Activated CD4-positive, CD25-positive, alpha-beta regulatory T cell treated with anti-CD3 and anti-CD28 coated beads, Interleukin-2, amount 50 U/mL, for 24 hours (primary cell): ENCODE results near the gene TATDN3.
A peak's percentile ranks its signal among the peaks of the same experiment; 100 is the strongest.
"Not testable (repeated sequence)": the region's sequence is repeated elsewhere in the genome, so short reads cannot be mapped to it uniquely, and the experiment has no call there.

ENCODE experiments used
- ATAC-seq, 2 donors: fragments of 150-1000 bp; cut with Tn5 transposase; one replicate each; pipeline ENCODE4 v1.10.0; 2021; ENCODE audit warnings: mild to moderate bottlenecking in 1 of 2, moderate library complexity in 1 of 2

TATDN3 gene

GRCh38 chr1:212777151-212777550 is 14.5 kb upstream of the TATDN3 start:
- no peak for ATAC-seq

- ATAC-seq = not testable (repeated sequence)
These were observed 12.6 kb upstream of the TATDN3 start for GRCh38 chr1:212779086-212779485.

GRCh38 chr1:212780759-212781158 is 10.9 kb upstream of the TATDN3 start:
- no peak for ATAC-seq

DNA sequence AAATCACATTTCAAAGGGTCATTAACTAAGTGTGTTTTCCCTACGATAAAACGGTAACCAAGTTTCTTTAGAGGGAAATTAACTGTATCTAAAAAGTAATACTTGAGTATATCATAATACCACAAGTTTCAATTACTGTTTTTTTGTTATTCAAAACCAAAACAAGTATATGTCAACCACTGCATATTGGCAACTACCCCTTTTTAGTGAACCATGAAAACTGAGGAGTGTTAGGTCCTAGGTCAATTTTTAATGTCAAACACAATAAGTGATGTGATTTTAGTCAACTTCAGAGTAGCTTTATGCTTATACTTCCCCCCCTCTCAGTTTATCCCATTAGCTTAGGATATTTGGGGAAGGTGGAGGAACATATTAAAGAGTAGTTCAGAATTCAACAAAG is 10.5 kb upstream of the TATDN3 start:
- no peak for ATAC-seq

- ATAC-seq = no peak
These were observed 9.1 kb upstream of the TATDN3 start for GRCh38 chr1:212782422-212783154.

DNA sequence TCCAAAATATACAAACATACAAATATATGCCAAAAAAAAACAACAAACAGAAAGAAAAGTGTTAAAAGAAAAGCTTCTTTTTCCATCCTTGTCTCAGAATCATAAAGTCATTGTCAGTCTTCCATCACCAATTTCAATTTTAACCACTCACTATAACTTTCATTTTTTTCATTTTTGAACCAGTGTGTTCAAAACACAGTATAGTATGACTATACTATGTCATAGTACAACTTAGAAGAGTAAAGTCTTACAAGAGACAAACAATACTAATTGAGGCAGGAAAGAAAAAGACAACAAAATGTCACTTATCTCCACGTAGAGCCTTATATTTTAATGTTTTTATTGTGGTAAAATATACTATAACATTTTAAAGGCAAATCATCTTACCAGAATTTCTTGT is 7.7 kb upstream of the TATDN3 start:
- ATAC-seq = no peak

DNA sequence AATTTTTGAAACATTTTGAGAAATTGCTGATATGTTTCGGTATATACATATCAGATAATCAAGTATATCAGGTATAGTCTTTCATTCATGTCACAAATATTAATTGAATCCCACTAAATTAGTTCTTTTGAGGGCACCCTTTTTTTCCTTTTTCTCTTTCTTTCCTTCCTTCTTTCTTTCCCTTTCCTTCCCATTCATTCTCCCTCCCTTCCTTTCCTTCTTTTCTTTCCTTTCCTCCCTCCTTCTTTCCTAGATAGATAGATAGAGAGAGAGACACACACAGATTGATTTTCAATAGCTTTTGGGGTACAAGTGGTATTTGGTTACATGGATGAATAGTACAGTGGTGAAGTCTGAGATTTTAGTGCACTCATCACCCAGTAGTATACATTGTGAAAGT is 5.8 kb upstream of the TATDN3 start:
- no peak for ATAC-seq

- peak; percentile 69 to 72 for ATAC-seq
These were observed 426 bp upstream of the TATDN3 start for GRCh38 chr1:212791261-212791675.

- no peak for ATAC-seq
These were observed 758 bp downstream of the TATDN3 start for GRCh38 chr1:212792396-212792908.

DNA sequence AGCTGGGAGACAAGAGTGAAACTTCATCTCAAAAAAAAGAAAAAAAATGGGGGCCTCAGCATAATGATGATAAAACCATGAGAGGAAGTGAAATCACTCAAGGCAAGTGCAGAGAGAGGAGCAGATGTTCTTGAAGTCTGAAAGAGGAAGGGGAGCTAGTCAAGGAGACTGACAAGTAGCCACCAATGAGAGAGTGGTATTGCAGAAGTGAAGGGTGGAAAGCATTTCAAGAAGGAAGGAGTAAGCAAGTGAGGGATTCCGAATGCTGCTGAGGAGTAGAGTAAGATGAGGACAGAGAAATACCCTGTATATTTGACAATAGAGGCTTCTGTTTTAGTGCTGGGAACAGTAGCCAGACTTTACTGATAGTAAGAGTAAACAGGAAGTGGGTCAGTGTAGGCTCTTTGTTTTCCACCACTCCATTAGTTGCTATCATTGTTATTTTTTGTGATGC is 2.9 kb downstream of the TATDN3 start:
- ATAC-seq = no peak

DNA sequence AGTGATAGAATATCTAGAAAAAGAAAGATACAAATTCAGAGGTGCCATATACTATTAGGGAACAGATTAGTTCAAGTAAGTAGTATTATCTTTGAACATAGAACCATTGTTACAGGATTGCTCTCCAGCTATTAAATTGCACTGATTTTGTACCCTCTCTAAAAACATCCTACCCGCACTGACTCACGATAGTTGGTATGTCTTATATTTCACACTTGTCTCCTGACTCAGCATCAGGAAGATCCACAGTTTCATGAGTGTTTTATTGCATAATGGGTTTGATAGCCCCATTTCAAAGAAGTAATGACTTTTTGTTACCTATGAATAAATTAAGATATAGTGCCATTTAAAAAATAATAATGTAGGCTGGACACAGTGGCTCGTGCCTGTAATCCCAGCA is 6.0 kb downstream of the TATDN3 start:
- no peak for ATAC-seq

DNA sequence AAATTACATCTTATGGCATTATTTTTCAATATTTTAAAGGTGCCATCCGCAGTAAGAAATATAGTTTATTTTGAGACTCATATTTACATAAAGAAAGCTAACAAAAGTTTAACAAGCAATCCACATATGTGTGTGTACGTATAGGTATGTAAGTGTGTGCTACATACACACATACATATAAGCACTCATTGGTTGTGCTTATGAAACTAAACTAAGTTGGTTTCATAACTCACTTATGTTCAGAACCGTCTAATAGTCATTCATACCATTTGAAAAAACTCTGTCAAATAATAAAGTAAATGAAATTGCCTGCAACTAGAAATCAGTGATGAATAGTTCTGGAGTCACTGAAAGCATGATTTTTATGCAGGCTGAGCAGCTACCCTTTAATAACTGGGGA is 14.1 kb downstream of the TATDN3 start:
- ATAC-seq = no peak

DNA sequence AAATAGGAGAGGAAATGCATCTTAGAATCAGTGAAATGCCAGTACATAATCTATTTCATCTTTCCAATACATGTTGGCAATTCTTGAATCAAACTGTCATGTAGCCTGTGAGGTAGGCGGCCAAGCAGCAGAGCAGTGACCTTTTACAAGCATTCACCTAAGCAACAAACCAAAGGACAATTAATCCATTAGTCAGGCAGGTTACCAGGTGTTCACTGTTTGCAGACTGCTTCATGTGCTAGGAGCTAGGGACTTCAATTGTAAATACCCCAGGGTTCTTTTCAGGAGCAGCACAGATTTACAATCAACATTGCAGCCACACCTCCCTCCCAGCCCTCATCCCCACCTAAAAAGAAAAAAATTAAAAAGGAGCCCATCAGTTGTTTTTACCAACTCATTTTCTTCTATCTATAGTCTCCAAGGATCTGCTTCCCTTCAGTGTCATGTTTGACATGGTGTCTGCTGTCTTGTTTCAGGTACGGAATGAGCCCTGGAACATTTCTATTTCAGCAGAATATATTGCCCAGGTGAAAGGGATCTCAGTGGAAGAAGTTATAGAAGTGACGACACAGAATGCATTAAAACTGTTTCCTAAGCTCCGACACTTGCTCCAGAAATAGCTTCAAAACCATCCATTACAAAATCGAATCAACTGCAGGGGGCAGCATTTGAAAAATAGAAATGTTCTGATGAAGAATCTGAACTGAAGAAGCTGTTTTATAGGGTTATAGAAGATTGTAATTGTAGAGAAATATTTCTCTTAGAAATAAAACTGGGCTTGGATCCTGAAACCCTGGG is 23.0 kb downstream of the TATDN3 start:
- ATAC-seq = no peak

GRCh38 chr1:212816567-212817278 is 25.0 kb downstream of the TATDN3 start:
- ATAC-seq = no peak

DNA sequence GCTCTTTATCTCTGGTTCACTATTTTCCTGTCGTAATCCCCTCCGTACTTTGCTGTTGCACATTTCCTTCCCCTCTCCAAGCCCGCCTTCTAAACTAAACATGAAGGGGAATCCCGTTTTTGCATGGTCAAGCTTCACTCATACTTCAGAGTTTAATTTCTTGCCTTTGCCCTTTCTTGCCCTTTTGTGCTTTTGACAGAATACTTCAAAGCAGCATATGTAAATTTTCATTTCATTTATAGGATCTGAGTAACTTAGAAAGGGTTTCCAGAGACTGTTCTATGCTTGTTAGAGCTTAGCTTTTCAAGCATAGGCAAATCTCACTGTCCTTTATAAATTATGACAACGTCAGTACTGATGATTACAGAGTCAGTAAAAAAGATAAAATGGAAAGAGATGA is 28.0 kb downstream of the TATDN3 start:
- no peak for ATAC-seq

DNA sequence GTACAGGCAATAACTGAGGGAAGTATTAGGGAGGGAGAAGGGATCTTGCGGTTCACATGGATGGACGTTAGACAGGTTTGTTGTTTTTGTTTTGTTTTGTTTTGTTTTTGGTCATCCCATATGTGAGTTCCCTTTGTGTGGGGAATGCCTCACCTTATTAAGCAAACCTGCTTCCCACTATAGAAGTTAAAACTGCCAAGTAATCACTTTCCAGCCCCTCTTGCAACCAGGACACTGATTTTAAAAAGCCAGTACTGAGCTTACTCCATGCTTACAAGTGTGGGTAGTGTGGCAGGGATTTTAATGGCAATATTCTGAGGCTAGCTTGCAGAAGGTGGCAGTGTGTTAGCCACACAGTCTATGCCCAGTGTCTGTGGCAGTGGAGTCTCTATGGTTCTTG is 29.3 kb downstream of the TATDN3 start:
- ATAC-seq = no peak

GRCh38 chr1:212822956-212823355 is 31.3 kb downstream of the TATDN3 start:
- no peak for ATAC-seq

DNA sequence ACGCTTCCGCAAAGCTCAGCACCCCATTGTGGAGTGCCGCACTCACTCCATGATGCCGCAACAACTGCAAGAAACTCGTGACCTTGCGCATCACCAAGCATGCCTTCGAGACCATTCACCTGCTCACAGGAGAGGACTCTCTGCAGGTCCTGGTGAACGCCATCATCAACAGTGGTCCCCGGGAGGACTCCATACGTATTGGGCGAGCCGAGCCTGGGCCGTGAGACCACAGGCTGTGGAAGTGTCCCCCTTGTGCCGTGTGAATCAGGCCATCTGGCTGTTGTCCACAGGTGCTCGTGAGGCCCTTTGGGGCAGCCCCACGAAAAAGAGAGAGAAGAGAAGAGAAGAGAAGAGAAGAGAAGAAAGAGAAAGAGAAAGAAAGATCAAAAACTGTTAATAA is 32.5 kb downstream of the TATDN3 start:
- ATAC-seq = no peak

DNA sequence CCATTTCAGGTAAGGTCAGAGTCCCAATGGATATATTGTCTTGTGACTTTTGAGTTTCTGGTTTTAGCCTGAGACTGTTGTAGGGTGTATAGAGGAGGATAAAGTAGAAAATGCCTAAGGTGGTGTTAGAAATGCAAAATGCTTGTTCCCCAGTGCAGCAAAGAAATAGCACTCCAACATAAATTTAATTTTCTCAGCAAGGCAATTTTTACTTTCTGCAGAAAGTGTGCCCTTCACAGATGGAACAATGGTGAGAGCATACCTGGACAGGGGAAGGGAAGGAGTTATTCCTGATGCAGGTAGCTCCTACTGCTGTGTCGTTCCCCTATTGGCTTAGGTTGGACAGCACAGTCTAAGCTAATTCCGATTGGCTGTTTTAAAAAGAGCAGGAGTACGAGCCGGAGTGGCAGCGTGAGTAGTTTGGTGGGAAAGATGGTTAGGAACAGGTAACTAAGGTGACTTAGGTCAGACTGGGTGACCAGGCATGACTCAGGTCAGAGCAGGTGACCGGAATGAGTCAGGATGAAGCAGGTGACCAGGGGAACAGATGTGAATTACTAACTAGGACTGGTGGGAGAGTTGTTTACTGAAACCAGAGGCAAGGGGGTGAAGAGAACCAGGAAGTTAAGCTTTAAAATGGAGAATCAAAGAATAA is 34.2 kb downstream of the TATDN3 start:
- ATAC-seq = no peak

- ATAC-seq = no peak
These were observed 35.6 kb downstream of the TATDN3 start for GRCh38 chr1:212827171-212827776.

- no peak for ATAC-seq
These were observed 36.2 kb downstream of the TATDN3 start for GRCh38 chr1:212827831-212828278.

DNA sequence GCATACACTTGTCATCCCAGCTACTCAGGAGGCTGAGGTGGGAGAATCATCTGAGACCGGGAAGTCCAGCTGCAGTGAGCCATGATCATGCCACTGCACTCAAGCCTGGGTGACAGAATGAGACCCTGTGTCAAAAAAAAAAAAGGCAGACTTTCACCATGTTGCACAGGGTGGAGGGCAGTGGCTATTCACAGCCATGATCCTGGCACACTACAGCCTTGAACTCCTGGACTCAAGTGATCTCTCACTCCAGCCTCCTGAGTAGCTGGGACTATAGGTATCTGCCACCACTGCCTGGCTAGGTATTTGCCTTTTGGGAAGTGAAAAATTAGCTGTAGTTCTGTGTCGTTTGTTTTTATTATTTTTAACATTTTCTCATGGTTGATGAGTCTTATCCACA is 36.7 kb downstream of the TATDN3 start:
- ATAC-seq = no peak
